Spinal cord (tissue), 10 donors: Measurements from ENCODE around the gene PFKP. TPM values are rescaled to one million over a fixed set of nuclear protein-coding genes. Genes with fewer than 3 reads are reported as not detected.

ENCODE experiments used
- DNase-seq, 6 donors: peaks; one replicate each; pipeline versions ENCODE4 v3.0.0 to v3.0.0-alpha.2; 2013 to 2015; ENCODE audit warnings: low spot score in 6 of 6, low read depth in 4 of 6
- H3K27ac ChIP-seq: one replicate; pipeline ENCODE4 v1.5.1; 2013; ENCODE audit warnings: low read depth, low read length, control low read depth
- H3K27me3 ChIP-seq: one replicate; pipeline ENCODE4 v1.6.1; 2013; ENCODE audit warnings: low read length; ENCODE audit not compliant: control insufficient read depth, insufficient read depth
- H3K36me3 ChIP-seq: one replicate; pipeline ENCODE4 v1.6.1; 2013; ENCODE audit warnings: low read length; ENCODE audit not compliant: control insufficient read depth, insufficient read depth
- H3K4me1 ChIP-seq: one replicate; pipeline ENCODE4 v1.6.1; 2013; ENCODE audit warnings: low read length; ENCODE audit not compliant: control insufficient read depth, insufficient read depth
- H3K4me3 ChIP-seq: one replicate; pipeline ENCODE4 v1.5.1; 2013; ENCODE audit warnings: low read depth, low read length, control low read depth
- H3K9me3 ChIP-seq: one replicate; pipeline ENCODE4 v1.6.1; 2013; ENCODE audit warnings: low read length; ENCODE audit not compliant: control insufficient read depth, insufficient read depth
- WGBS: methylation state at CpG from one replicate; pipeline ENCODE4 v1.1.5; 2013; ENCODE audit warnings: missing lambda C conversion rate; ENCODE audit not compliant: insufficient coverage; 5-methylcytosine and 5-hydroxymethylcytosine counted together
- polyA plus RNA-seq, 2 donors: library from polyadenylated mRNA; unstranded; fragments of 120-200 nt; gene quantifications; one replicate each; pipeline ENCODE4 v1.2.1, GENCODE V29; 2013; ENCODE audit not compliant: insufficient read length in 2 of 2
- total RNA-seq, 2 donors: library from RNA; depleted of rRNA in 1 of 2; stranded (reverse); fragments of 120-200 nt in 1 of 2; fragments of >200 nt in 1 of 2; gene quantifications; one replicate each; pipeline versions ENCODE4 v1.2.3 to v1.2.4, GENCODE V29; 2013 to 2014
- donor health status: healthy.

Gene PFKP
- total and polyA plus RNA-seq, 4 donors = 76.4 to 178 (median 138) TPM

- WGBS = 31% methylated on average over 25 of the region's 25 CpGs
- no peak overlapping the region for H3K4me3 ChIP-seq
- no peak overlapping the region for H3K27ac ChIP-seq
- H3K27me3 ChIP-seq = no peaks in the 10 kb centered on the region
- H3K9me3 ChIP-seq = no peaks in the 10 kb centered on the region
- H3K4me1 ChIP-seq = peaks cover 12% of the 10 kb centered on the region
- H3K36me3 ChIP-seq = peaks cover 82% of the 10 kb centered on the region
- peak in 2 of 6 donors; percentile 32 to 82 for DNase-seq
Measured at GRCh38 chr10:3126741-3127346, 59.5 kb downstream of the PFKP start.

DNA sequence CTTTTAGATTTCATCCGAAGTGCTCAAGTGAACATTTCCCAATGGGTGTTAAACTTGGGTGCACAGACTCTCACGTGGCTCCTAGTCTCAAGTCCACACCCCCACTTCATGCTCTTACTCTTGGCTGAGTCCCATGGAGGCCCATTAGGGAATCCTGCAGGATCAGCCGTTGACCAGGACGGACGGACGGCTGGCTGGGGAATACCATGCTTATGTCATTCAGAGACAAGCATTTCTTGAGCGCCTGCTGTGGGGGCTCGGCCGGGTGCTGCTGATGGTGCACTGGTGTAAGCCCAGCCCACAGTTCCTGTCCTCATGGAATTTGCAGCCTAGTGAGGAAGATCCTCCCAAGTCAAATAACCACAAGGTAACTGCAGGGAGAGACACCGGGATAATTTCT is 60.6 kb downstream of the PFKP start:
- Histone ChIP-seq H3K9me3 (no peaks in the 10 kb centered on the region), H3K27me3 (no peaks in the 10 kb centered on the region), H3K4me1 (peaks cover 12% of the 10 kb centered on the region), H3K36me3 (peaks cover 82% of the 10 kb centered on the region), H3K27ac (no peak overlapping the region), H3K4me3 (no peak overlapping the region)
- 83% methylated on average over 7 of the region's 10 CpGs for WGBS
- no peak for DNase-seq

GRCh38 chr10:3128379-3129130 is 61.2 kb downstream of the PFKP start:
- Histone ChIP-seq H3K27ac (no peak overlapping the region), H3K36me3 (peaks cover 81% of the 10 kb centered on the region), H3K27me3 (no peaks in the 10 kb centered on the region), H3K4me3 (no peak overlapping the region), H3K9me3 (no peaks in the 10 kb centered on the region), H3K4me1 (peaks cover 12% of the 10 kb centered on the region)
- WGBS = 95% methylated on average over 20 of the region's 24 CpGs
- no peak for DNase-seq

GRCh38 chr10:3129581-3130340 is 62.4 kb downstream of the PFKP start:
- Histone ChIP-seq H3K36me3 (peaks cover 74% of the 10 kb centered on the region), H3K27ac (no peak overlapping the region), H3K4me3 (no peak overlapping the region), H3K4me1 (peaks cover 12% of the 10 kb centered on the region), H3K27me3 (no peaks in the 10 kb centered on the region), H3K9me3 (no peaks in the 10 kb centered on the region)
- 95% methylated on average over 40 of the region's 40 CpGs for WGBS
- no peak for DNase-seq

GRCh38 chr10:3131098-3131497 is 63.8 kb downstream of the PFKP start:
- H3K27ac ChIP-seq = no peak overlapping the region
- peaks cover 12% of the 10 kb centered on the region for H3K4me1 ChIP-seq
- H3K36me3 ChIP-seq = peaks cover 71% of the 10 kb centered on the region
- 100% methylated on average over 2 of the region's 4 CpGs for WGBS
- DNase-seq = no peak
- H3K9me3 ChIP-seq = no peaks in the 10 kb centered on the region
- no peaks in the 10 kb centered on the region for H3K27me3 ChIP-seq
- H3K4me3 ChIP-seq = no peak overlapping the region

DNA sequence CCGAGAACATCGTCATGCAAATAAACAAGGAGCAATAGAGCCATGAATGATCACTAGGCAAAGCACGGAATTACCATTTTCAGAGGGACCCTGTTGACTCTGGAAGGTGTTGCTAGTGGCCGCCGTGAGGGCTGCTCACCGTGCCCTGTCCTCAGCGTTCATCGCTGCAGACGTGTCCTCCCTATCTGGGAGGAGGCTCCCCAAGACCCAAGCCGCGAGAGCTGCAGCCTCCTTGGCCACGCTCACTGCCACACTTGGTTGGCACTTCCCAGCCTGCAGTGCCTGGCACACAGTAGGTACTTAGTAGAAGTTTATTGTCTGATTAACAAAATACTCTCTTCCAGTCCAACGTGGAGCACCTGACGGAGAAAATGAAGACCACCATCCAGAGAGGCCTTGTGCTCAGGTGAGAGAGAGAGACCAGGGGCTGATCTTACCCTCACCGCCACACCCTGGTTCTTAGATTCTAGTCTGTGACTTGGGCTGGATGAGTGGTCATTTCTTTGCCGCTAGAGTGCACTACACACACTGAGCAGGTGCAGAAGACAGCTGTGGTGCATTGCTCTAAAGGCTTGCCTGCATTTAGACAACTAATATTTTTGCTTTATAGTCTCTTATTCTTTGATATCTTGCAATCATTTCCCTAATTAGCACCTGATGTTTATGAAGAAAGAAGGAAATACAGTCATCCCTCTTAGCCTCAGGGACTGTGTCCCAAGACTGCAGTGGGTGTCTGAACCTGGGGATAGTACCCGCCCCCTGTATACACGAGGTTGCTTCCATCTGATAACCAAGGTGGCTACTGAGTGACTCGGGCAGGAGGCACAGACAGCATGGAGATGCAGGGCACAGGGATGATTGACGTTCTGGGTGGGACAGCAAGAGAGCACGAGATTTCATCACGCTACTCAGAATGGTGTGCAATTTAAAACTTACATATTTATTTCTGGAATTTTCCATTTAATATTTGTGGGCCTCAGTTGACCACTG is 65.0 kb downstream of the PFKP start:
- 91% methylated on average over 15 of the region's 22 CpGs for WGBS
- Histone ChIP-seq H3K27me3 (no peaks in the 10 kb centered on the region), H3K4me3 (no peak overlapping the region), H3K9me3 (no peaks in the 10 kb centered on the region), H3K36me3 (peaks cover 76% of the 10 kb centered on the region), H3K4me1 (peaks cover 3% of the 10 kb centered on the region), H3K27ac (no peak overlapping the region)
- no peak for DNase-seq

- H3K27ac ChIP-seq = no peak overlapping the region
- peaks cover 78% of the 10 kb centered on the region for H3K36me3 ChIP-seq
- no peak for DNase-seq
- no peak overlapping the region for H3K4me3 ChIP-seq
- no peaks in the 10 kb centered on the region for H3K9me3 ChIP-seq
- 0% methylated on average over 1 of the region's 5 CpGs for WGBS
- peaks cover 3% of the 10 kb centered on the region for H3K4me1 ChIP-seq
- H3K27me3 ChIP-seq = no peaks in the 10 kb centered on the region
Measured at GRCh38 chr10:3133948-3134347, 66.6 kb downstream of the PFKP start.

- Histone ChIP-seq H3K27me3 (no peaks in the 10 kb centered on the region), H3K36me3 (peaks cover 77% of the 10 kb centered on the region), H3K9me3 (no peaks in the 10 kb centered on the region), H3K4me3 (no peak overlapping the region), H3K27ac (no peak overlapping the region), H3K4me1 (peaks cover 3% of the 10 kb centered on the region)
- no CpG with 5 or more reads among the region's 3 CpGs for WGBS
- peak in 1 of 6 donors; percentile 9 for DNase-seq
Measured at GRCh38 chr10:3135006-3135405, 67.7 kb downstream of the PFKP start.

DNA sequence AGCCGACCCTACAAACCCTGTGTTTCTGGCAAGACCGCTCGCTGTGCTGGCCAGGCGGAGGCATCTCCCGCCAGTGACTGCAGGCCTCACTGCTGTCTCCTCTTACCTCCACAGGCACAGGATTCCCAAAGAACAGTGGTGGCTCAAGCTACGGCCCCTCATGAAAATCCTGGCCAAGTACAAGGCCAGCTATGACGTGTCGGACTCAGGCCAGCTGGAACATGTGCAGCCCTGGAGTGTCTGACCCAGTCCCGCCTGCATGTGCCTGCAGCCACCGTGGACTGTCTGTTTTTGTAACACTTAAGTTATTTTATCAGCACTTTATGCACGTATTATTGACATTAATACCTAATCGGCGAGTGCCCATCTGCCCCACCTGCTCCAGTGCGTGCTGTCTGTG is 69.0 kb downstream of the PFKP start:
- 52% methylated on average over 8 of the region's 14 CpGs for WGBS
- Histone ChIP-seq H3K4me1 (peaks cover 3% of the 10 kb centered on the region), H3K27ac (no peak overlapping the region), H3K9me3 (no peaks in the 10 kb centered on the region), H3K27me3 (no peaks in the 10 kb centered on the region), H3K4me3 (no peak overlapping the region), H3K36me3 (peaks cover 76% of the 10 kb centered on the region)
- DNase-seq = peak in 1 of 6 donors; percentile 32
